HL-60 (cell line): ENCODE data around the gene TMEM179.

Experiments
- POLR2AphosphoS5 ChIP-seq: IDR thresholded peaks from 2 replicates; pipeline ENCODE4 v1.6.1; 2012; ENCODE audit warnings: low read depth
- TF ChIP-seq, protein P1 (sequence below): IDR thresholded peaks from one replicate; pipeline ENCODE4 v1.5.1; 2011; ENCODE audit warnings: low read length, control low read depth, inconsistent platforms; ENCODE audit not compliant: insufficient read depth
- TF ChIP-seq, protein P2 (sequence below): IDR thresholded peaks from 2 replicates; pipeline ENCODE4 v1.6.1; 2012; ENCODE audit warnings: low read depth; ENCODE audit not compliant: insufficient replicate concordance

DNA sequence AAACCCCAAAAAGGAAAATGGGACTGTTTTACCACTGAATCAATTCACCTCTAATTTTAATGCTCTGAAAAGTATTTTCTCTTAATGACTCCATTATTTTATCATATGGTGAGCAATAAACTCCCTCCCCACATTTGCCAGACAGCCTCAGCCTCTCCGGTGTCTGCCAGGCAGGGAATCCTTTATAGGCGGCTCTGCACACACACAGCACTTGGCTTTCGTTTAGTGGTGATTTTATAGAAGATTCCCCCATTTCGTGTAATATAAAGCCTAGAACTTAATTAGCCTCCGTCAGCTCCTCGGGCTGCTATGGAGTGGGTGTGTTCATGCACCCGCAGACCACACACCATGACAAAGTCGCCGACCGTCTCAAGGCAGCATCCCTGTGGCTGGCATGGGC lies 35.1 kb downstream of the TMEM179 start:
- TF ChIP-seq POLR2AphosphoS5: no peak
- TF ChIP-seq, protein P1, sequence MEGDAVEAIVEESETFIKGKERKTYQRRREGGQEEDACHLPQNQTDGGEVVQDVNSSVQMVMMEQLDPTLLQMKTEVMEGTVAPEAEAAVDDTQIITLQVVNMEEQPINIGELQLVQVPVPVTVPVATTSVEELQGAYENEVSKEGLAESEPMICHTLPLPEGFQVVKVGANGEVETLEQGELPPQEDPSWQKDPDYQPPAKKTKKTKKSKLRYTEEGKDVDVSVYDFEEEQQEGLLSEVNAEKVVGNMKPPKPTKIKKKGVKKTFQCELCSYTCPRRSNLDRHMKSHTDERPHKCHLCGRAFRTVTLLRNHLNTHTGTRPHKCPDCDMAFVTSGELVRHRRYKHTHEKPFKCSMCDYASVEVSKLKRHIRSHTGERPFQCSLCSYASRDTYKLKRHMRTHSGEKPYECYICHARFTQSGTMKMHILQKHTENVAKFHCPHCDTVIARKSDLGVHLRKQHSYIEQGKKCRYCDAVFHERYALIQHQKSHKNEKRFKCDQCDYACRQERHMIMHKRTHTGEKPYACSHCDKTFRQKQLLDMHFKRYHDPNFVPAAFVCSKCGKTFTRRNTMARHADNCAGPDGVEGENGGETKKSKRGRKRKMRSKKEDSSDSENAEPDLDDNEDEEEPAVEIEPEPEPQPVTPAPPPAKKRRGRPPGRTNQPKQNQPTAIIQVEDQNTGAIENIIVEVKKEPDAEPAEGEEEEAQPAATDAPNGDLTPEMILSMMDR: no peak
- TF ChIP-seq, protein P2, sequence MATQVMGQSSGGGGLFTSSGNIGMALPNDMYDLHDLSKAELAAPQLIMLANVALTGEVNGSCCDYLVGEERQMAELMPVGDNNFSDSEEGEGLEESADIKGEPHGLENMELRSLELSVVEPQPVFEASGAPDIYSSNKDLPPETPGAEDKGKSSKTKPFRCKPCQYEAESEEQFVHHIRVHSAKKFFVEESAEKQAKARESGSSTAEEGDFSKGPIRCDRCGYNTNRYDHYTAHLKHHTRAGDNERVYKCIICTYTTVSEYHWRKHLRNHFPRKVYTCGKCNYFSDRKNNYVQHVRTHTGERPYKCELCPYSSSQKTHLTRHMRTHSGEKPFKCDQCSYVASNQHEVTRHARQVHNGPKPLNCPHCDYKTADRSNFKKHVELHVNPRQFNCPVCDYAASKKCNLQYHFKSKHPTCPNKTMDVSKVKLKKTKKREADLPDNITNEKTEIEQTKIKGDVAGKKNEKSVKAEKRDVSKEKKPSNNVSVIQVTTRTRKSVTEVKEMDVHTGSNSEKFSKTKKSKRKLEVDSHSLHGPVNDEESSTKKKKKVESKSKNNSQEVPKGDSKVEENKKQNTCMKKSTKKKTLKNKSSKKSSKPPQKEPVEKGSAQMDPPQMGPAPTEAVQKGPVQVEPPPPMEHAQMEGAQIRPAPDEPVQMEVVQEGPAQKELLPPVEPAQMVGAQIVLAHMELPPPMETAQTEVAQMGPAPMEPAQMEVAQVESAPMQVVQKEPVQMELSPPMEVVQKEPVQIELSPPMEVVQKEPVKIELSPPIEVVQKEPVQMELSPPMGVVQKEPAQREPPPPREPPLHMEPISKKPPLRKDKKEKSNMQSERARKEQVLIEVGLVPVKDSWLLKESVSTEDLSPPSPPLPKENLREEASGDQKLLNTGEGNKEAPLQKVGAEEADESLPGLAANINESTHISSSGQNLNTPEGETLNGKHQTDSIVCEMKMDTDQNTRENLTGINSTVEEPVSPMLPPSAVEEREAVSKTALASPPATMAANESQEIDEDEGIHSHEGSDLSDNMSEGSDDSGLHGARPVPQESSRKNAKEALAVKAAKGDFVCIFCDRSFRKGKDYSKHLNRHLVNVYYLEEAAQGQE: no peak
